Measurements from ENCODE around the gene PSMD4. TPM values are rescaled to one million over a fixed set of nuclear protein-coding genes. Genes with fewer than 3 reads are reported as not detected.

PSMD4 gene
- total RNA-seq, 1 experiment from 2014 or later: 325 TPM

DNA sequence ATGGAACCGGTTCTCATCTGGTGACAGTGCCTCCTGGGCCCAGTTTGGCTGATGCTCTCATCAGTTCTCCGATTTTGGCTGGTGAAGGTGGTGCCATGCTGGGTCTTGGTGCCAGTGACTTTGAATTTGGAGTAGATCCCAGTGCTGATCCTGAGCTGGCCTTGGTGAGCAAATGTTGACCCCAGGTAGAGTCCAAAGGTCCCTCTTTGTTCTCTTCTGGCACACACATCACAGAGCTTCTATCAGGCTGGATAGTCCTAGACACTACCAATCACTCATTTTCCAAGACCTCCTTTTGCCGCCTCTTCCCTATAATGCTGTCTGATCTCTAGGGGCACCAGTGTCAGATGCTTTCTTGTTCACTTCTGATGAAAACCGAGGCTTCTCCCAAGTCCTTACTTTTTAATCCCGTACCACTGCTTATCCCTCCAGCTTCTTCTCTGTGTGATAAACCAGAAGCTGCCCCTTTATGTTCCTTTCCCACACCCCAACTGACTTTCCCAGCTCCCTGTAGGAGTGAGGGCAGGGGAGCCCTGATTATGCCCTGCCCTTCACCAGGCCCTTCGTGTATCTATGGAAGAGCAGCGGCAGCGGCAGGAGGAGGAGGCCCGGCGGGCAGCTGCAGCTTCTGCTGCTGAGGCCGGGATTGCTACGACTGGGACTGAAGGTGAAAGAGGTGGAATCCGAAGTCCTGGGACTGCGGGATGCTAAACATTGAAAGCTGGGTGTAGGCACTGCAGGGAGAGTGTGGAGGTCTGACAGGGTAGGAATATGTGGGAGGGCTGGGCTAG is 11.1 kb downstream of the PSMD4 start:
- intact Hi-C loops (cut with micrococcal nuclease; ENCODE audit: unreplicated experiment): no loop called here
- no peaks in the 10 kb centered on the region for H3K9me3 Mint-ChIP-seq (ENCODE audit: low read depth, unreplicated experiment)
- CTCF ChIA-PET: interaction anchor here (0.6 to 1.4 kb wide), 2 partner anchors 13 to 35 kb away, joined by 3 to 8 read pairs; no protein-coding TSS in a partner anchor
- no peak for DNase-seq
- H3K27me3 Mint-ChIP-seq (ENCODE audit: unreplicated experiment): no peaks in the 10 kb centered on the region
- no peak for TF ChIP-seq CTCF (IDR thresholded peaks at IDR 0.05; ENCODE audit: unreplicated experiment)
- H3K4me1 Mint-ChIP-seq (ENCODE audit: low read depth, unreplicated experiment): no peaks in the 10 kb centered on the region
- H3K4me3 Mint-ChIP-seq (ENCODE audit: low read depth, unreplicated experiment): no peak overlapping the region
- H3K27ac Mint-ChIP-seq (ENCODE audit: unreplicated experiment): no peak overlapping the region
- H3K36me3 Mint-ChIP-seq (ENCODE audit: insufficient read depth, unreplicated experiment): peaks cover 60% of the 10 kb centered on the region
- TSS peak; percentile 9 for BruUV-seq (replicated peaks)

DNA sequence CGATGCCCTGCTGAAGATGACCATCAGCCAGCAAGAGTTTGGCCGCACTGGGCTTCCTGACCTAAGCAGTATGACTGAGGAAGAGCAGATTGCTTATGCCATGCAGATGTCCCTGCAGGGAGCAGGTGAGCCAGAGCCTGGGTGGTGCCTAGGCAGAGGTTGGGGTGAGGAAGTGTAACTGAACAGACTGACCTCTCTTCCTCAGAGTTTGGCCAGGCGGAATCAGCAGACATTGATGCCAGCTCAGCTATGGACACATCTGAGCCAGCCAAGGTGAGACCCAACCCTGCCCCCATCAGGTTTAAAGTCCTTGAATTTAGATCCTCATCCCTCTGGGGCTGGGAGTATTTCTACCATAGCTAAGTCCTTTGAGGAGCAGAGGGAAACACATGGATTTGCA is 11.8 kb downstream of the PSMD4 start:
- no peaks in the 10 kb centered on the region for H3K9me3 Mint-ChIP-seq (ENCODE audit: low read depth, unreplicated experiment)
- intact Hi-C loops (cut with micrococcal nuclease; ENCODE audit: unreplicated experiment): no loop called here
- no TSS peak for BruUV-seq (replicated peaks)
- H3K36me3 Mint-ChIP-seq (ENCODE audit: insufficient read depth, unreplicated experiment): peaks cover 62% of the 10 kb centered on the region
- CTCF ChIA-PET: interaction anchor here (0.6 to 1.4 kb wide), 2 partner anchors 13 to 35 kb away, joined by 3 to 8 read pairs; no protein-coding TSS in a partner anchor
- H3K4me1 Mint-ChIP-seq (ENCODE audit: low read depth, unreplicated experiment): no peaks in the 10 kb centered on the region
- no peak overlapping the region for H3K27ac Mint-ChIP-seq (ENCODE audit: unreplicated experiment)
- H3K27me3 Mint-ChIP-seq (ENCODE audit: unreplicated experiment): no peaks in the 10 kb centered on the region
- TF ChIP-seq CTCF (IDR thresholded peaks at IDR 0.05; ENCODE audit: unreplicated experiment): no peak
- no peak for DNase-seq
- H3K4me3 Mint-ChIP-seq (ENCODE audit: low read depth, unreplicated experiment): no peak overlapping the region

DNA sequence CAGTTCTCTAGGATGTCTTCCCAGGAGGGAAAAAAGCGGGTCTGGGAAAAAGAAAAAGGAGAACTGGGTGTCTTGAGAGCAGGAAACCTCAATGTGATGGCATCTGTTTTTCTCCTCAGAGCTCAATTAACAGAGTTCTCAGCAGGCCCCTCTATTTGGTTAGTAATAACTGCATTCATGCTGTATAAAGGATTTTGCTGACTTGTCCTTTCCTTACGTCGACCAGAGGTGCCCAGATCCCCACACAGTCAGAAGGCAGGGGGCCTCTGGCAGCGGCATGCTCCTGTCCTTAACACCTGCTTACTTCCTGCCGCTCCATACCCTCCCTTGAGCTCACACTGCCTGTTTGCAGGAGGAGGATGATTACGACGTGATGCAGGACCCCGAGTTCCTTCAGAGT is 12.3 kb downstream of the PSMD4 start:
- no peaks in the 10 kb centered on the region for H3K9me3 Mint-ChIP-seq (ENCODE audit: low read depth, unreplicated experiment)
- H3K27ac Mint-ChIP-seq (ENCODE audit: unreplicated experiment): no peak overlapping the region
- no peak for DNase-seq
- BruUV-seq (replicated peaks): no TSS peak
- CTCF ChIA-PET: interaction anchor here (1.4 kb wide), 1 partner anchor 34 kb away, joined by 3 read pairs; no protein-coding TSS in a partner anchor
- TF ChIP-seq CTCF (IDR thresholded peaks at IDR 0.05; ENCODE audit: unreplicated experiment): no peak
- intact Hi-C loops (cut with micrococcal nuclease; ENCODE audit: unreplicated experiment): no loop called here
- H3K27me3 Mint-ChIP-seq (ENCODE audit: unreplicated experiment): no peaks in the 10 kb centered on the region
- peaks cover 60% of the 10 kb centered on the region for H3K36me3 Mint-ChIP-seq (ENCODE audit: insufficient read depth, unreplicated experiment)
- no peaks in the 10 kb centered on the region for H3K4me1 Mint-ChIP-seq (ENCODE audit: low read depth, unreplicated experiment)
- H3K4me3 Mint-ChIP-seq (ENCODE audit: low read depth, unreplicated experiment): no peak overlapping the region

DNA sequence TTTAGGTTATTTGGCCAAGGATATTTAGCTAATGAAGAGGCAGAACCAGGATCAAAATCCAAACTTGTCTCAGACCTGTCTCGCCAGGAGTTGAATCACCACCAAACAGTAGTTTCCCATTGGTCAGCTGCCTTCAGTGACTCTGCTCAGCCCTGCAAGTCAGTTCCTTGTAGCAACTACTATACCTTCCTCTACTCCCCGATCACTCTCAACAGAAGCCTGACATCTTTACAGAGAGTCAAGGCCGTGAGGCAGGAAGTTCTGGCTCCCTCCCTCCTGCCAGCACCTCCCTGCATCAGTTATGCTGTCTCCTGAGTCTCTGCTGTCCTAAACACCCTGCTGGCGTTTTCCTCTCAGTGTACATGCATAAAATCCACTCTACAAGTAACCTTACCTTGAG is 13.2 kb downstream of the PSMD4 start:
- no peak overlapping the region for H3K4me3 Mint-ChIP-seq (ENCODE audit: low read depth, unreplicated experiment)
- no peak for TF ChIP-seq CTCF (IDR thresholded peaks at IDR 0.05; ENCODE audit: unreplicated experiment)
- H3K36me3 Mint-ChIP-seq (ENCODE audit: insufficient read depth, unreplicated experiment): peaks cover 51% of the 10 kb centered on the region
- no peaks in the 10 kb centered on the region for H3K4me1 Mint-ChIP-seq (ENCODE audit: low read depth, unreplicated experiment)
- CTCF ChIA-PET: interaction anchor here (0.6 kb wide), 1 partner anchor 209 kb away, joined by 3 read pairs; the partner anchor contains the start of gene CDC42SE1
- DNase-seq: no peak
- H3K9me3 Mint-ChIP-seq (ENCODE audit: low read depth, unreplicated experiment): no peaks in the 10 kb centered on the region
- intact Hi-C loops (cut with micrococcal nuclease; ENCODE audit: unreplicated experiment): no loop called here
- BruUV-seq (replicated peaks): no TSS peak
- H3K27me3 Mint-ChIP-seq (ENCODE audit: unreplicated experiment): no peaks in the 10 kb centered on the region
- H3K27ac Mint-ChIP-seq (ENCODE audit: unreplicated experiment): no peak overlapping the region

All from Calu3 (cell line).